ENCODE results near the gene OTULINL. TPM values are rescaled to one million over a fixed set of nuclear protein-coding genes. Genes with fewer than 3 reads are reported as not detected.

The OTULINL gene
- total and polyA plus RNA-seq, 10 donors: 3.8 to 52.5 (median 31.2) TPM

DNA sequence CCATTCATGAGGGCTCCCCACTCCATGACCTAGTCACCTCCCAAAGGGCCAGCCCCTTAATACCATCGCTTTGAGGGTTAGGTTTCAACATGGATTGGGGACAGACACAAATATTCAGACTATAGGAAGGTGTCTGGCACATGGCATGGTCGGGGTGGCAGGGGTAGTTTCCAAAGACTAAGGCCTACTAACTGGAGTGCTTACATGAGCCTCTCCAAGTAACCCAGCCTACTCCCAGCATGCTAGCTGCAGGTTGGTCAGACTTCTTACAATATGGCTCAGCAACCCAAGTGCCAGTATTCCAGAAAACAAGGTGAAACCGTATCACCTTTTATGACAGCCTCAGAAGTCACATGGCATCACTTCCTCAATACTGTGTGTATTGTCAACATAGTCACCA lies 19.9 kb upstream of the OTULINL start:
- Histone ChIP-seq H3K27me3 (replicated peaks in 1 of 7) (no peaks in the 10 kb centered on the region), H3K27ac (no peak overlapping the region), H3K9me3 (no peaks in the 10 kb centered on the region), H3K4me3 (no peak overlapping the region), H3K36me3 (peaks cover 0 to 5% (median 0%) of the 10 kb centered on the region in 6 donors), H3K4me1 (peaks cover 6 to 41% (median 22%) of the 10 kb centered on the region in 6 donors)
- DNase-seq: no peak
- intact Hi-C loops (cut with DNase I; ENCODE audit: low total_unique reads): no loop called here
- 81 to 90% (median 84%) methylated on average over 3 of the region's 3 CpGs for WGBS, 5 donors
- TF ChIP-seq POLR2A (IDR thresholded peaks at IDR 0.05): no peak
- TF ChIP-seq POLR2AphosphoS5 (IDR thresholded peaks at IDR 0.05): no peak
- TF ChIP-seq, protein P1, sequence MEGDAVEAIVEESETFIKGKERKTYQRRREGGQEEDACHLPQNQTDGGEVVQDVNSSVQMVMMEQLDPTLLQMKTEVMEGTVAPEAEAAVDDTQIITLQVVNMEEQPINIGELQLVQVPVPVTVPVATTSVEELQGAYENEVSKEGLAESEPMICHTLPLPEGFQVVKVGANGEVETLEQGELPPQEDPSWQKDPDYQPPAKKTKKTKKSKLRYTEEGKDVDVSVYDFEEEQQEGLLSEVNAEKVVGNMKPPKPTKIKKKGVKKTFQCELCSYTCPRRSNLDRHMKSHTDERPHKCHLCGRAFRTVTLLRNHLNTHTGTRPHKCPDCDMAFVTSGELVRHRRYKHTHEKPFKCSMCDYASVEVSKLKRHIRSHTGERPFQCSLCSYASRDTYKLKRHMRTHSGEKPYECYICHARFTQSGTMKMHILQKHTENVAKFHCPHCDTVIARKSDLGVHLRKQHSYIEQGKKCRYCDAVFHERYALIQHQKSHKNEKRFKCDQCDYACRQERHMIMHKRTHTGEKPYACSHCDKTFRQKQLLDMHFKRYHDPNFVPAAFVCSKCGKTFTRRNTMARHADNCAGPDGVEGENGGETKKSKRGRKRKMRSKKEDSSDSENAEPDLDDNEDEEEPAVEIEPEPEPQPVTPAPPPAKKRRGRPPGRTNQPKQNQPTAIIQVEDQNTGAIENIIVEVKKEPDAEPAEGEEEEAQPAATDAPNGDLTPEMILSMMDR (IDR thresholded peaks at IDR 0.05 in 8 of 11, conservative IDR thresholded peaks at IDR 0.05 in 3 of 11): no peak

DNA sequence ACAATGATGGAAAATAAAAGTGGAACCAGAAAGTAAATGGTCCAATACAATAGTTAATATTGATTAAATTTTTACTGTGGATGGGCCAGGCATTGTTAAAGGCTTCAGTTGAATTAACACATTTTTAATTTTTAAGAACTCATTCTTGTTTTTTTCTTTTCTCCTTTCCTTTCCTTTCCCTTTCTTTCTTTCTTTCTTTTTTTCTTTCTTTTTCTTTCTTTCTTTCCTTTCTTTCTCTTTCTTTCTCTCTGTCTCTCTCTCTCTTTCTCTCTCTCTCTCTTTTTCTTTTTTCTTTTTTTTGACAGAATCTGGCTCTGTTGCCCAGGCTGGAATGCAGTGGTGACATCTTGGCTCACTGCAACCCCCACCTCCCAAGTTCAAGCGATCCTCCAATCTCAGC lies 13.3 kb upstream of the OTULINL start:
- no peak for TF ChIP-seq POLR2AphosphoS5 (IDR thresholded peaks at IDR 0.05)
- TF ChIP-seq POLR2A (IDR thresholded peaks at IDR 0.05): no peak
- TF ChIP-seq, protein P1 (IDR thresholded peaks at IDR 0.05 in 8 of 11, conservative IDR thresholded peaks at IDR 0.05 in 3 of 11): no peak
- 94 to 97% (median 95%) methylated on average over 1 of the region's 1 CpG for WGBS, 5 donors
- Histone ChIP-seq H3K36me3 (peaks cover 0 to 12% (median 0%) of the 10 kb centered on the region in 6 donors), H3K27ac (no peak overlapping the region), H3K4me3 (no peak overlapping the region), H3K9me3 (peaks cover 0 to 7% (median 0%) of the 10 kb centered on the region in 8 donors), H3K27me3 (replicated peaks in 1 of 7) (no peaks in the 10 kb centered on the region), H3K4me1 (peaks cover 0 to 7% (median 0%) of the 10 kb centered on the region in 6 donors)
- no peak for DNase-seq
- intact Hi-C loops (cut with DNase I; ENCODE audit: low total_unique reads): no loop called here

DNA sequence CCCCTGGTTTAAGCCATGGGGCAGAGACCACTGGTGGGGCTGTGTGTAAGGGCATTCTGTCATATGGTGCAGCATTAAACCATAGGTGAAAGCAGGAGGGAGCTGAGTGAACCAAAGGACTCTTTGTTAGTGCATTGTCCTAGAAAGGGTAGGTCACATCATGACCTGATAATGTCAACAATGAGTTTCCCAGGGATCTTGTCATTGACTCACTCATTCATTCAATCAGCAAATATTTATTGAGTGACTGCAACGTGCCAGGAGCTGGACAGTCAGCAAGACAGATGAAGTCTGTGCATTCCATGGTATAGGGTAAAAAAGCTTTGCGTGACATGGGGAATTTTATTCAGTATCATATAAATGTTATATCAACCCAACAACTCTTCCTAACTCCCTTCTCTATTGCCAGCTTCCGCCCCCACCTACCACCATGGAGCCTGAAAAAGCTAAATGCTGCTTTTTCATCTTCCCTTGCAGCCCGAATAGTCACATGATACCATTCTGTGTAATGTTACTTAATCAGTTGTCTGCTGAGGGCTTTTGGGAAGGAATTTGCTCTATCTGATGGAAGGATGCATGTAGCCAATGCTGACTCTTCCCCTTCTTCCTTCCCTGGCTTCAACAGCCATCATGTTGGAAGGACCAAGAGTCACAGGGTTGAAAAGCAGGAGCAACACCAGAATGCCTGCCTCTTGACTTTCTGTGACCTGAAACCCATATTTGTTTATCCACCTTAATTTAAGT lies 11.5 kb upstream of the OTULINL start:
- H3K4me3 ChIP-seq: no peak overlapping the region
- H3K27me3 ChIP-seq (replicated peaks in 1 of 7): no peaks in the 10 kb centered on the region
- no peak overlapping the region for H3K27ac ChIP-seq
- H3K4me1 ChIP-seq: peaks cover 0 to 25% (median 7%) of the 10 kb centered on the region in 6 donors
- 76 to 87% (median 78%) methylated on average over 4 of the region's 4 CpGs for WGBS, 5 donors
- DNase-seq: no peak
- H3K9me3 ChIP-seq: peaks cover 0 to 7% (median 0%) of the 10 kb centered on the region in 8 donors
- H3K36me3 ChIP-seq: peaks cover 0 to 12% (median 0%) of the 10 kb centered on the region in 6 donors
- TF ChIP-seq POLR2AphosphoS5 (IDR thresholded peaks at IDR 0.05) (no peak), POLR2A (IDR thresholded peaks at IDR 0.05) (no peak)
- TF ChIP-seq, protein P1 (IDR thresholded peaks at IDR 0.05 in 8 of 11, conservative IDR thresholded peaks at IDR 0.05 in 3 of 11): no peak
- intact Hi-C loops (cut with DNase I; ENCODE audit: low total_unique reads): no loop called here

DNA sequence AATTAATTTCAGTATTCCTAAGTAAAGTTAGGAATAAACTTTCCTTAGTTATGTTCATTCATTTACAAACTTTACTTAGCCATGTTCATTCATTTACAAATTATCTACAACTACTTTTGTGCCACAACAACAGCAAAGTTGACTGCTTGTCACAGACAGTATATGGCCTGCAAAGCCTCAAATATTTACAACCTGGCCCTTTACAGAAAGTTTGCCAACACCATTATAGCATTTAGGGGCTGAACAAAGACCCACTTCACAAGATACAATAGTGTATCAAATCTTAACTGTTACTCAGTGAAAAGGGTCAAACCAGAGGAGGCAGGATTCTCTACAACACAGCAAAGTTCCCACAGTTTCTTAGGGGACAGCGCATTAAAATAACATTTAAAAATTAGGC lies 9.7 kb upstream of the OTULINL start:
- TF ChIP-seq POLR2AphosphoS5 (IDR thresholded peaks at IDR 0.05) (no peak), POLR2A (IDR thresholded peaks at IDR 0.05) (no peak)
- TF ChIP-seq, protein P1 (IDR thresholded peaks at IDR 0.05 in 8 of 11, conservative IDR thresholded peaks at IDR 0.05 in 3 of 11): no peak
- H3K27me3 ChIP-seq (replicated peaks in 1 of 7): peaks cover 0 to 3% (median 0%) of the 10 kb centered on the region in 7 donors
- H3K27ac ChIP-seq: peak overlapping the region in 4 of 8 donors; percentile 61 to 82 (median 82)
- 94 to 100% (median 95%) methylated on average over 1 of the region's 1 CpG for WGBS, 5 donors
- intact Hi-C loops (cut with DNase I; ENCODE audit: low total_unique reads): no loop called here
- H3K4me3 ChIP-seq: peak overlapping the region in 2 of 8 donors; percentile 19 to 45
- H3K4me1 ChIP-seq: peaks cover 0 to 31% (median 10%) of the 10 kb centered on the region in 6 donors
- no peak for DNase-seq
- H3K36me3 ChIP-seq: peaks cover 0 to 8% (median 0%) of the 10 kb centered on the region in 6 donors
- peaks cover 0 to 7% (median 0%) of the 10 kb centered on the region in 8 donors for H3K9me3 ChIP-seq
